GM12872 (cell line): Measurements from ENCODE around the gene TRIM28.

Experiments used
- CTCF ChIP-seq: IDR thresholded peaks from 3 replicates; pipeline ENCODE4 v1.5.1; 2011; ENCODE audit warnings: low read depth, mild to moderate bottlenecking, low read length, moderate library complexity; ENCODE audit not compliant: insufficient read depth

Gene TRIM28

DNA sequence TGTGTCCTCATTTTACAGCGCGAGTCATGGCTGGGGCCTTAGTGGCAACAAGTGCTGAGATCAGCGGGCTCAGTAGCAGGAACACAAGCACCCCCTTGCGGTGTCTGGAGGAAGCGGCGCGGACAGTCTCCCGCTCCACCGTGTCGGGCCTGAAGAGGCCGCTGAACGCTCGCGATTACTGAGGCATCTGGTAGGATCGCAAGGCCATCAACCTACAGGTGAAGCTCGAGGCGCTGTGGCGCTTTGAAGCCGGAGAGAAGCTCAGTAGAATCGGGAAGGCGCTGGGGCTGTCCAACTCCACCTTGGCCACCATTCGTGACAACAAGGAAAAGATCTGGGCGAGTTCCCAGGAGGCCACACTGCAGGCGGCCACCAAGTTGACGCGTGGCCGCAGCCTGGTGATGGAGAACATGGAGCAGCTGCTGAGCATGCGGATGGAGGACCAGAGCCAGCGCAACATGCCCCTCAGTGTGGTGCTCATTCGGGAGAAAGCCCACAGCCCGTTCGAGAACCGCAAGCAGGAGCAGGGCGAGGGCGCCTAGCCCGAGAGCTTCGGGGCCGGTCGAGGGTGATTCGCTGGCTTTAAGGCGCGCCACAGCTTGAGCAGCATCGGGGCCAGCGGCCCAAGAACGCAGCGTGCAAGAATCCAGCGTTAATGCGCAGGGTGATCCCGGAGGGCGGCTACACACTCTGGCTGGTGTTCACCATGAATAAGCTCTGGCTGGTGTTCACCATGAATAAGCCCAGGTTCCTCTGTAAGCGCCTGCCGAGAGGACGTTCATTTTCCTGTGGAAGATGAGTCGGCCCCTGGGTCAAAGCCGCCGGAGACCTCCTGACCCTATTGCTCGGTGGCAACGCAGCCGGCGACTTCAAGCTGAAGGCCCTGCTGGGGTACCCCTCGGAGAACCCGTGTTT is 37.6 kb downstream of the TRIM28 start:
- peak; percentile 98 for TF ChIP-seq CTCF

DNA sequence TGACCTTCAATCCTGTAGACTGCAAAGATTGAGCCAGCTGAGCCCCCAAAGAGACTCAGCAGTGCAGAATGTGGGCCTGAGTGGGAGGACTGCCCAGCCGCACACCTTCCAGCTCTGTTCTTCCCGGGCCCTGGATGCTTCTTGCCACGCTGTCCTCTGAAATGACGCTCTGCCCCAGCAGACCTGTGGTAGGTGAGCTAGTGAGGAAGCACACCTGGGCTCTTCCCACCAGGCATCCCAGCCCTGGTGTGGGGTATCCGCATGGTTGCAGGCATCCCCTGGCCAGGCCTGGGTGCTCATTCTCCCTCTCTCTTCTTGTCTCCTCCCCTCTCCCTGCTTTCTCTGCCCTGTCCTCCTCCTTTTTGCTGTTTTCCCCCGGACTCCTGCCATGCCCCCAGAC is 39.1 kb downstream of the TRIM28 start:
- no peak for TF ChIP-seq CTCF

DNA sequence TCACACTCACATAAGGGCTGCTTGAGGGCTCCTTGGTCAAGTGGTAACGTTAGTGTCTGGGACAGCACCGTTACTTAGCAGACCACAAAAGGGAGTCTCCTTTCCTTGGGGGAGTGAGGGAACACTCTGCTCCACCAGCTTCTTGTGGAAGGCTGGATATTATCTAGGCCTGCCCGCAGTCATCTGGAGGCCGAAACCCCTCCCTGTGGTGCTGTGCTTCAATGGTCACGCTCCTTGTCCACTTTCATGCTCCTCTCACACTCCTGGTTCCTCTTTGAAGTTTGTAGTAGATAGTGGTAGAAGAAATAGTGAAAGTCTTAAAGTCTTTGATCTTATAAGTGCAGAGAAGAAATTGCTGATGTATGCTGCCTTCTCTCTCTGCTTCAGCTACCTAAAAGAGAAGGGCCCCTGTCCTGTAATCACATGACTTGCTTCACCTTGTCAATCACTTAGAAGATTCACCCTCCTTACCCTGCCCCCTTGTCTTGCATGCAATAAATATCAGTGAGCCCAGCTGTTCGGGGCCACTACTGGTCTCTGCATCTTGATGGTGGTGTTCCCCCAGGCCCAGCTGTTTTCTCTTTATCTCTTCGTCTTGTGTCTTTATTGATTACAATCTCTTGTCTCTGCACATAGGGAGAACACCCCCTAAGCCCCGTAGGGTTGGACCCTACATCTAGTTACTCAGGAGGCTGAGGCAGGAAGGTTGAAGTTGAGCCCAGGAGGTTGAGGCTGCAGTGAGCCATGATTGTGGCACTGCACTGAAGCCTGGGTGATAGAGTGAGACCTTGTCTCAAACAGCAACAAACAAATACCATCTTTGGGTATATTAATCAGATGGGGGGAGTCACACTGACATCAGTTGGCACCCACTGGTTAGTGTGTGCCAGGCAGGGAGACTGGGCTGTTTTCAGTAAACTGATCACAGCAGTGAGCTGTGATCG is 40.9 kb downstream of the TRIM28 start:
- TF ChIP-seq CTCF: no peak

- no peak for TF ChIP-seq CTCF
Measured at GRCh38 chr19:58585442-58586132, 41.7 kb downstream of the TRIM28 start.

- no peak for TF ChIP-seq CTCF
Measured at GRCh38 chr19:58586133-58586765, 42.4 kb downstream of the TRIM28 start.
